ENCODE results near the gene KDM3B.

The KDM3B gene

DNA sequence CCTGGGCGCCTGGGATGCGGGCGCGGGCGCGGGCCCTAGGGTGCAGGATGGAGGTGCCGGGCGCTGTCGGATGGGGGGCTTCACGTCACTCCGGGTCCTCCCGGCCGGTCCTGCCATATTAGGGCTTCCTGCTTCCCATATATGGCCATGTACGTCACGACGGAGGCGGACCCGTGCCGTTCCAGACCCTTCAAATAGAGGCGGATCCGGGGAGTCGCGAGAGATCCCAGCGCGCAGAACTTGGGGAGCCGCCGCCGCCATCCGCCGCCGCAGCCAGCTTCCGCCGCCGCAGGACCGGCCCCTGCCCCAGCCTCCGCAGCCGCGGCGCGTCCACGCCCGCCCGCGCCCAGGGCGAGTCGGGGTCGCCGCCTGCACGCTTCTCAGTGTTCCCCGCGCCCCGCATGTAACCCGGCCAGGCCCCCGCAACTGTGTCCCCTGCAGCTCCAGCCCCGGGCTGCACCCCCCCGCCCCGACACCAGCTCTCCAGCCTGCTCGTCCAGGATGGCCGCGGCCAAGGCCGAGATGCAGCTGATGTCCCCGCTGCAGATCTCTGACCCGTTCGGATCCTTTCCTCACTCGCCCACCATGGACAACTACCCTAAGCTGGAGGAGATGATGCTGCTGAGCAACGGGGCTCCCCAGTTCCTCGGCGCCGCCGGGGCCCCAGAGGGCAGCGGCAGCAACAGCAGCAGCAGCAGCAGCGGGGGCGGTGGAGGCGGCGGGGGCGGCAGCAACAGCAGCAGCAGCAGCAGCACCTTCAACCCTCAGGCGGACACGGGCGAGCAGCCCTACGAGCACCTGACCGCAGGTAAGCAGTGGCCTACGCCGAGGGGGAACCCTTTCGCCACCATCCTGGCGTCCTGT, 113.0 kb downstream of the KDM3B start, which contains the start of gene EGR1:
TSS of gene EGR1 (plus strand) at position 219 of the 864 bp plus-strand sequence. CDS start at position 502, 283 bp downstream.
- no peak for TF ChIP-seq CTCF (IDR thresholded peaks at IDR 0.05; ENCODE audit: low read depth, low read length, missing control alignments)
- H3K4me3 ChIP-seq (replicated peaks; ENCODE audit: low read depth, low read length), result peak within 1 kb of the TSS; percentile 57
- DNase-seq (ENCODE audit: extremely low read depth, low read depth), result peak; percentile 78

DNA sequence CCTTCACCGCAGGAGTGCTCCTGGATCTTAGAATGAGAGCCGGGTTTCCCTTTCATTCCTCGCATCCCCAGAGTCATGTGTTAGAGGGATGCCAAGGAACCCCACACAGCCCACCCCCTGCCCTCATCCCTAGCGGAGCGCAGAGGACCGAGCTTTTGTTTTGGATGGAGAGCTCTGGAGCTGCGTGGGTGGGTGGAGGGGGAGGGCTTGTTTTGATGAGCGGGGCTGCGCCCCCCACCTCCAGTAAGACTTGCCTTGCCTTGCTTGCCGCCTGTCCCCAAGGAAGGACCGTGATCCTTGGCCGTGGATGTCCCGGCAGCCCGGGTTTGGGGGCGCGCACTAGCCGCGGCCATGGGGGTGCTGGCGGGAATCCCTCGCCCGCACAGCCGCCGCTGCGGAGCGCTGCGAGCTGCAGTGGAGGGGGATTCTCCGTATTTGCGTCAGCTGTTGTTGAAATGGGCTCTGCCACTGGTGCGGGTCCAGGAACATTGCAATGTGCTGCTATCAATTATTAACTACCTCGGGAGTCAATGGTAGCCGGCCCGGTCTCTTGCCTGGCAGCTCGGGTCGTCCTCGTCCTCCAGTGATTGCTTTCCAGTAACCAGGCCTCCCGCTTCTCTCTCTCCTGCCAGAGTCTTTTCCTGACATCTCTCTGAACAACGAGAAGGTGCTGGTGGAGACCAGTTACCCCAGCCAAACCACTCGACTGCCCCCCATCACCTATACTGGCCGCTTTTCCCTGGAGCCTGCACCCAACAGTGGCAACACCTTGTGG, 113.8 kb downstream of the KDM3B start:
- H3K4me3 ChIP-seq (replicated peaks; ENCODE audit: low read depth, low read length), result peak overlapping the region; percentile 57
- DNase-seq (ENCODE audit: extremely low read depth, low read depth), result no peak
- TF ChIP-seq CTCF (IDR thresholded peaks at IDR 0.05; ENCODE audit: low read depth, low read length, missing control alignments), result no peak

DNA sequence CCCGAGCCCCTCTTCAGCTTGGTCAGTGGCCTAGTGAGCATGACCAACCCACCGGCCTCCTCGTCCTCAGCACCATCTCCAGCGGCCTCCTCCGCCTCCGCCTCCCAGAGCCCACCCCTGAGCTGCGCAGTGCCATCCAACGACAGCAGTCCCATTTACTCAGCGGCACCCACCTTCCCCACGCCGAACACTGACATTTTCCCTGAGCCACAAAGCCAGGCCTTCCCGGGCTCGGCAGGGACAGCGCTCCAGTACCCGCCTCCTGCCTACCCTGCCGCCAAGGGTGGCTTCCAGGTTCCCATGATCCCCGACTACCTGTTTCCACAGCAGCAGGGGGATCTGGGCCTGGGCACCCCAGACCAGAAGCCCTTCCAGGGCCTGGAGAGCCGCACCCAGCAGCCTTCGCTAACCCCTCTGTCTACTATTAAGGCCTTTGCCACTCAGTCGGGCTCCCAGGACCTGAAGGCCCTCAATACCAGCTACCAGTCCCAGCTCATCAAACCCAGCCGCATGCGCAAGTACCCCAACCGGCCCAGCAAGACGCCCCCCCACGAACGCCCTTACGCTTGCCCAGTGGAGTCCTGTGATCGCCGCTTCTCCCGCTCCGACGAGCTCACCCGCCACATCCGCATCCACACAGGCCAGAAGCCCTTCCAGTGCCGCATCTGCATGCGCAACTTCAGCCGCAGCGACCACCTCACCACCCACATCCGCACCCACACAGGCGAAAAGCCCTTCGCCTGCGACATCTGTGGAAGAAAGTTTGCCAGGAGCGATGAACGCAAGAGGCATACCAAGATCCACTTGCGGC, 114.6 kb downstream of the KDM3B start:
- DNase-seq (ENCODE audit: extremely low read depth, low read depth), result no peak
- TF ChIP-seq CTCF (IDR thresholded peaks at IDR 0.05; ENCODE audit: low read depth, low read length, missing control alignments), result no peak
- peak overlapping the region; percentile 57 for H3K4me3 ChIP-seq (replicated peaks; ENCODE audit: low read depth, low read length)

- TF ChIP-seq CTCF (IDR thresholded peaks at IDR 0.05; ENCODE audit: low read depth, low read length, missing control alignments), result no peak
- H3K4me3 ChIP-seq (replicated peaks; ENCODE audit: low read depth, low read length), result peak overlapping the region; percentile 57
- no peak for DNase-seq (ENCODE audit: extremely low read depth, low read depth)
Observed at GRCh38 chr5:138467711-138468132, 115.2 kb downstream of the KDM3B start.

DNA sequence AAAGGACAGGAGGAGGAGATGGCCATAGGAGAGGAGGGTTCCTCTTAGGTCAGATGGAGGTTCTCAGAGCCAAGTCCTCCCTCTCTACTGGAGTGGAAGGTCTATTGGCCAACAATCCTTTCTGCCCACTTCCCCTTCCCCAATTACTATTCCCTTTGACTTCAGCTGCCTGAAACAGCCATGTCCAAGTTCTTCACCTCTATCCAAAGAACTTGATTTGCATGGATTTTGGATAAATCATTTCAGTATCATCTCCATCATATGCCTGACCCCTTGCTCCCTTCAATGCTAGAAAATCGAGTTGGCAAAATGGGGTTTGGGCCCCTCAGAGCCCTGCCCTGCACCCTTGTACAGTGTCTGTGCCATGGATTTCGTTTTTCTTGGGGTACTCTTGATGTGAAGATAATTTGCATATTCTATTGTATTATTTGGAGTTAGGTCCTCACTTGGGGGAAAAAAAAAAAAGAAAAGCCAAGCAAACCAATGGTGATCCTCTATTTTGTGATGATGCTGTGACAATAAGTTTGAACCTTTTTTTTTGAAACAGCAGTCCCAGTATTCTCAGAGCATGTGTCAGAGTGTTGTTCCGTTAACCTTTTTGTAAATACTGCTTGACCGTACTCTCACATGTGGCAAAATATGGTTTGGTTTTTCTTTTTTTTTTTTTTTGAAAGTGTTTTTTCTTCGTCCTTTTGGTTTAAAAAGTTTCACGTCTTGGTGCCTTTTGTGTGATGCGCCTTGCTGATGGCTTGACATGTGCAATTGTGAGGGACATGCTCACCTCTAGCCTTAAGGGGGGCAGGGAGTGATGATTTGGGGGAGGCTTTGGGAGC, 115.9 kb downstream of the KDM3B start:
- H3K4me3 ChIP-seq (replicated peaks; ENCODE audit: low read depth, low read length), result peak overlapping the region; percentile 57
- DNase-seq (ENCODE audit: extremely low read depth, low read depth), result no peak
- no peak for TF ChIP-seq CTCF (IDR thresholded peaks at IDR 0.05; ENCODE audit: low read depth, low read length, missing control alignments)

All from HFF-Myc (cell line).